ENCODE results near the gene POP4.
A peak's percentile ranks its signal among the peaks of the same experiment; 100 is the strongest.

POP4 gene

GRCh38 chr19:29598496-29598895 is 7.6 kb upstream of the POP4 start:
- H3K9me3 ChIP-seq, result no peaks in the 10 kb centered on the region
- TF ChIP-seq, protein P1, sequence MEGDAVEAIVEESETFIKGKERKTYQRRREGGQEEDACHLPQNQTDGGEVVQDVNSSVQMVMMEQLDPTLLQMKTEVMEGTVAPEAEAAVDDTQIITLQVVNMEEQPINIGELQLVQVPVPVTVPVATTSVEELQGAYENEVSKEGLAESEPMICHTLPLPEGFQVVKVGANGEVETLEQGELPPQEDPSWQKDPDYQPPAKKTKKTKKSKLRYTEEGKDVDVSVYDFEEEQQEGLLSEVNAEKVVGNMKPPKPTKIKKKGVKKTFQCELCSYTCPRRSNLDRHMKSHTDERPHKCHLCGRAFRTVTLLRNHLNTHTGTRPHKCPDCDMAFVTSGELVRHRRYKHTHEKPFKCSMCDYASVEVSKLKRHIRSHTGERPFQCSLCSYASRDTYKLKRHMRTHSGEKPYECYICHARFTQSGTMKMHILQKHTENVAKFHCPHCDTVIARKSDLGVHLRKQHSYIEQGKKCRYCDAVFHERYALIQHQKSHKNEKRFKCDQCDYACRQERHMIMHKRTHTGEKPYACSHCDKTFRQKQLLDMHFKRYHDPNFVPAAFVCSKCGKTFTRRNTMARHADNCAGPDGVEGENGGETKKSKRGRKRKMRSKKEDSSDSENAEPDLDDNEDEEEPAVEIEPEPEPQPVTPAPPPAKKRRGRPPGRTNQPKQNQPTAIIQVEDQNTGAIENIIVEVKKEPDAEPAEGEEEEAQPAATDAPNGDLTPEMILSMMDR (IDR thresholded peaks at IDR 0.05; ENCODE audit: low read depth, low read length), result no peak

GRCh38 chr19:29603308-29603707 is 2.8 kb upstream of the POP4 start:
- Histone ChIP-seq H3K36me3 (no peaks in the 10 kb centered on the region), H3K27me3 (peaks cover 21% of the 10 kb centered on the region), H3K4me1 (no peaks in the 10 kb centered on the region), H3K9me3 (no peaks in the 10 kb centered on the region), H3K4me3 (ENCODE audit: low read depth, low read length) (no peak overlapping the region)
- TF ChIP-seq, protein P1 (IDR thresholded peaks at IDR 0.05; ENCODE audit: low read depth, low read length), result no peak
- DNase-seq, result no peak

More at GRCh38 chr19:29598496-29598895, 7.6 kb upstream of the POP4 start:
- H3K27me3 ChIP-seq, result peaks cover 42% of the 10 kb centered on the region
- H3K4me1 ChIP-seq, result no peaks in the 10 kb centered on the region
- H3K36me3 ChIP-seq, result no peaks in the 10 kb centered on the region
- DNase-seq, result no peak
- H3K4me3 ChIP-seq (ENCODE audit: low read depth, low read length), result no peak overlapping the region

DNA sequence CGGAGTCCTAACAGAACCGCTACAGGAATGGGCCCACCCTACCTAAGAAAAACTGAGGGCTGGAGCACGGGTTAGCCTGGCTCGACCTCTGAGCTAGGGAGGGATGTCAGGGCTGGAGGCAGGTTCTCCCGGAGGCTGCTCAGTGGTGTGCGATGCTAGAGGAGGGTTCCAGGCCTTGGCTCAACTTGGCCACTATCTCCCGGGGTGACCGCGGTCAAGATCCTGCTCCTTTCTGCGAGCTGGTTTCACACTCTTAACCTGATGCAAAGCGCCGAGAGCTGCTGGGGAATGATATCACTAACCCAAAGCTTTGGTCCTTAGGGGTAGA is 301 bp downstream of the POP4 start:
- TF ChIP-seq, protein P1 (IDR thresholded peaks at IDR 0.05; ENCODE audit: low read depth, low read length), result no peak
- Histone ChIP-seq H3K4me3 (ENCODE audit: low read depth, low read length) (peak overlapping the region; percentile 92), H3K36me3 (peaks cover 7% of the 10 kb centered on the region), H3K9me3 (no peaks in the 10 kb centered on the region), H3K27me3 (no peaks in the 10 kb centered on the region), H3K4me1 (no peaks in the 10 kb centered on the region; the same call in 1 of the 2 replicates)
- no peak for DNase-seq

DNA sequence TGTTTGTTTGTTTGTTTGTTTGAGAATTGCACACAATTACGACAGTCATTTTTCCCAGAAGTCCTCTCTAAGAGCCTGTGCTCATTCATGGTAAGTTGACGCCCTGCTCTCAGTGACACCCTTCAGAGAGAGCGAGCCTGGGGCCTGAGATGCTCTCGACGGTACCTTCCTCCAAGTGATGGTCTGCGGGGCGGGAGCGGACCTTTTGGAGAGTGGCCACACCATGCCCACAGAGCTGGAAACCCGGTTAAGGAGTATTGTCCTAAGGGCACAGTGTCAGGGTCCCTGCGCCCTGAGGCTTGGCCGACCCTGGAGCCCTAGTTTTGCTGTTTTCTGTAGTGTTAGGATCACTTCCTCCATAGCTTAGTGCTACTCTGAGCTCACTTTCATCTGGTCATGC is 3.6 kb downstream of the POP4 start:
- Histone ChIP-seq H3K9me3 (no peaks in the 10 kb centered on the region), H3K4me1 (no peaks in the 10 kb centered on the region; the same call in 1 of the 2 replicates), H3K4me3 (ENCODE audit: low read depth, low read length) (no peak overlapping the region), H3K27me3 (no peaks in the 10 kb centered on the region), H3K36me3 (peaks cover 25% of the 10 kb centered on the region)
- TF ChIP-seq, protein P1 (IDR thresholded peaks at IDR 0.05; ENCODE audit: low read depth, low read length), result no peak
- no peak for DNase-seq

DNA sequence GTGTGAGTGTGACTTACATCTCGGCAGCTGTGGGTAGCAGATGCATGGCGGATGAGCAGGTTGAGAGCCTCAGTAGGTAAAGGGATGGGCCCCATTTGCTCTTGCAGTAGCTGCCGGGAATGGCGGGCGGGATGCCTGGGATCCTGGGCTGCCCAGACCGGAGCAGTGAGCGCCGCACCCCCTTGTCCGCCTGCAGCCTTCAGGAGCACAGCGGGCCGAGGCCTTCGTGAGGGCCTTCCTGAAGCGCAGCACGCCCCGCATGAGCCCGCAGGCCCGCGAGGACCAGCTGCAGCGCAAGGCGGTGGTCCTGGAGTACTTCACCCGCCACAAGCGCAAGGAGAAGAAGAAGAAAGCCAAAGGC is 4.1 kb downstream of the POP4 start:
- Histone ChIP-seq H3K4me1 (no peaks in the 10 kb centered on the region; the same call in 1 of the 2 replicates), H3K4me3 (ENCODE audit: low read depth, low read length) (no peak overlapping the region), H3K36me3 (peaks cover 25% of the 10 kb centered on the region), H3K27me3 (no peaks in the 10 kb centered on the region), H3K9me3 (no peaks in the 10 kb centered on the region)
- DNase-seq, result no peak
- TF ChIP-seq, protein P1 (IDR thresholded peaks at IDR 0.05; ENCODE audit: low read depth, low read length), result no peak

GRCh38 chr19:29610574-29611271 is 4.6 kb downstream of the POP4 start:
- DNase-seq, result peak; percentile 81
- TF ChIP-seq, protein P1 (IDR thresholded peaks at IDR 0.05; ENCODE audit: low read depth, low read length), result peak; percentile 91
- Histone ChIP-seq H3K4me1 (no peaks in the 10 kb centered on the region; the same call in 1 of the 2 replicates), H3K4me3 (ENCODE audit: low read depth, low read length) (no peak overlapping the region), H3K36me3 (peaks cover 29% of the 10 kb centered on the region), H3K9me3 (no peaks in the 10 kb centered on the region), H3K27me3 (no peaks in the 10 kb centered on the region)
